ENCODE data around the gene MYH7B. TPM values are rescaled to one million over a fixed set of nuclear protein-coding genes. Genes with fewer than 3 reads are reported as not detected.

The MYH7B gene
- total RNA-seq, 1 experiment from 2014 or later: 1.0 TPM

DNA sequence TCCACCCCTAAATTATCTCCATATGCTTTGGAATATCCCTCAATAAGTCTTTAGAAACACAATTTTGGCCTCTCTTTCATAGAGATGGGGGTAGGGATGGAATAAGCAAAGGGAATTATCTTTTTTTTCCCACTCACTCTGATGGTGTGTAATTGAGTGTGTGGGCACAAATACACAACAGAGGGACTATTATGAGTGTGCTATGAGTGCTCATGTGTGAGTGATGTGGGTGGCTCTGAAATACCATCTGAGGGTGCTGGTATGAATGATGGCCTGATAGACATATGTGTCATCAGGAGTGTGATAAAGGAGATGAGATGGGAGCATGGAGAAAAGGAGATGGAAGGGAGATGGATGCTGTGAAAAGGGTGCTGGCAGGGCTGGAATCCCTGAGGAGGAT, 35.6 kb upstream of the MYH7B start:
- BruUV-seq (replicated peaks): no TSS peak

DNA sequence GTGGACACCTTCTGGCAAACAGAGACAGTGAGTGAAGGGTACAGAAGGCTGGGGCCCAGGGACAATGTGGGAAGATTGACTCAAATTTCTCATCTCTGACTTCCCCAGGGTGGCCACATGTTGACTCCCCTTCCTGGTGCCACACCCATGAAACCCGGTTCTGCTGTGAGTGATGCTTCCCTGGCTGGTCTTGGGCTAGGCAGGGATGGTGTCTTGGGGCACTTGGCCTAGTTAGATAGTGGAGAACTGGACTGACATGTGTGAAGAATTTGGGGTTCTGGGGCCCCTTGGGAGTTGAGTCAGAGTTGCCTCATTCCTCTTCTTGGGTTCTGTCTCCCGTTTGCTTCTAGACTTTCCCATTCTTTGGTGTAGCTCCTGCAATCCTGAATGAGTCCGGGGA, 34.2 kb upstream of the MYH7B start:
- no peaks in the 10 kb centered on the region for H3K9me2 ChIP-seq (ENCODE audit: insufficient read depth)
- BruUV-seq (replicated peaks): no TSS peak
- H4K20me1 ChIP-seq (ENCODE audit: insufficient read depth): no peaks in the 10 kb centered on the region
- H3K36me3 ChIP-seq (ENCODE audit: low read depth): peaks cover 79% of the 10 kb centered on the region
- H3K4me3 ChIP-seq: no peak overlapping the region
- CTCF ChIA-PET: no interaction called here
- no peaks in the 10 kb centered on the region for H3K27me3 ChIP-seq (ENCODE audit: insufficient read depth, low read depth)
- H3K4me1 ChIP-seq (replicated peaks; ENCODE audit: insufficient read depth): peaks cover 72% of the 10 kb centered on the region
- POLR2A ChIA-PET (ENCODE audit: unreplicated experiment): no interaction called here
- 0 out of 2 replicates have a peak, but pooled peaks cover 4% of the 10 kb centered on the region for H3K79me2 ChIP-seq (ENCODE audit: low read depth)
- H3K9me3 ChIP-seq (ENCODE audit: insufficient read depth, low read depth): 0 out of 2 replicates have a peak, but pooled peaks cover 4% of the 10 kb centered on the region
- H3F3A ChIP-seq (ENCODE audit: insufficient read depth, low read depth): peaks cover 61% of the 10 kb centered on the region
- peak in 1 of 2 experiments; percentile 42 for DNase-seq
- peak overlapping the region; percentile 64 for H3K4me2 ChIP-seq
- TF ChIP-seq, protein P1, sequence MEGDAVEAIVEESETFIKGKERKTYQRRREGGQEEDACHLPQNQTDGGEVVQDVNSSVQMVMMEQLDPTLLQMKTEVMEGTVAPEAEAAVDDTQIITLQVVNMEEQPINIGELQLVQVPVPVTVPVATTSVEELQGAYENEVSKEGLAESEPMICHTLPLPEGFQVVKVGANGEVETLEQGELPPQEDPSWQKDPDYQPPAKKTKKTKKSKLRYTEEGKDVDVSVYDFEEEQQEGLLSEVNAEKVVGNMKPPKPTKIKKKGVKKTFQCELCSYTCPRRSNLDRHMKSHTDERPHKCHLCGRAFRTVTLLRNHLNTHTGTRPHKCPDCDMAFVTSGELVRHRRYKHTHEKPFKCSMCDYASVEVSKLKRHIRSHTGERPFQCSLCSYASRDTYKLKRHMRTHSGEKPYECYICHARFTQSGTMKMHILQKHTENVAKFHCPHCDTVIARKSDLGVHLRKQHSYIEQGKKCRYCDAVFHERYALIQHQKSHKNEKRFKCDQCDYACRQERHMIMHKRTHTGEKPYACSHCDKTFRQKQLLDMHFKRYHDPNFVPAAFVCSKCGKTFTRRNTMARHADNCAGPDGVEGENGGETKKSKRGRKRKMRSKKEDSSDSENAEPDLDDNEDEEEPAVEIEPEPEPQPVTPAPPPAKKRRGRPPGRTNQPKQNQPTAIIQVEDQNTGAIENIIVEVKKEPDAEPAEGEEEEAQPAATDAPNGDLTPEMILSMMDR (conservative IDR thresholded peaks at IDR 0.05): no peak
- no peak for TF ChIP-seq EZH2 (IDR thresholded peaks at IDR 0.05; ENCODE audit: low read depth)
- intact Hi-C loops (cut with micrococcal nuclease; ENCODE audit: unreplicated experiment): no loop called here
- peak overlapping the region; percentile 89 for H3K27ac ChIP-seq
- H2AFZ ChIP-seq: no peak overlapping the region

More for the DNA sequence above, 35.6 kb upstream of the MYH7B start:
- ChIA-PET CTCF (no interaction called here), POLR2A (ENCODE audit: unreplicated experiment) (no interaction called here)
- Histone ChIP-seq H3K27me3 (ENCODE audit: insufficient read depth, low read depth) (no peaks in the 10 kb centered on the region), H3K9me2 (ENCODE audit: insufficient read depth) (no peaks in the 10 kb centered on the region), H3K79me2 (ENCODE audit: low read depth) (0 out of 2 replicates have a peak, but pooled peaks cover 4% of the 10 kb centered on the region), H2AFZ (no peak overlapping the region), H3K27ac (no peak overlapping the region; the same call in 1 of the 2 replicates), H3K4me1 (replicated peaks; ENCODE audit: insufficient read depth) (peaks cover 70% of the 10 kb centered on the region), H3K36me3 (ENCODE audit: low read depth) (peaks cover 73% of the 10 kb centered on the region), H3K9me3 (ENCODE audit: insufficient read depth, low read depth) (0 out of 2 replicates have a peak, but pooled peaks cover 4% of the 10 kb centered on the region), H4K20me1 (ENCODE audit: insufficient read depth) (no peaks in the 10 kb centered on the region), H3F3A (ENCODE audit: insufficient read depth, low read depth) (peaks cover 73% of the 10 kb centered on the region), H3K4me2 (no peak overlapping the region), H3K4me3 (no peak overlapping the region)
- DNase-seq: no peak
- intact Hi-C loops (cut with micrococcal nuclease; ENCODE audit: unreplicated experiment): no loop called here
- TF ChIP-seq EZH2 (IDR thresholded peaks at IDR 0.05; ENCODE audit: low read depth): no peak
- TF ChIP-seq, protein P1 (conservative IDR thresholded peaks at IDR 0.05): no peak

DNA sequence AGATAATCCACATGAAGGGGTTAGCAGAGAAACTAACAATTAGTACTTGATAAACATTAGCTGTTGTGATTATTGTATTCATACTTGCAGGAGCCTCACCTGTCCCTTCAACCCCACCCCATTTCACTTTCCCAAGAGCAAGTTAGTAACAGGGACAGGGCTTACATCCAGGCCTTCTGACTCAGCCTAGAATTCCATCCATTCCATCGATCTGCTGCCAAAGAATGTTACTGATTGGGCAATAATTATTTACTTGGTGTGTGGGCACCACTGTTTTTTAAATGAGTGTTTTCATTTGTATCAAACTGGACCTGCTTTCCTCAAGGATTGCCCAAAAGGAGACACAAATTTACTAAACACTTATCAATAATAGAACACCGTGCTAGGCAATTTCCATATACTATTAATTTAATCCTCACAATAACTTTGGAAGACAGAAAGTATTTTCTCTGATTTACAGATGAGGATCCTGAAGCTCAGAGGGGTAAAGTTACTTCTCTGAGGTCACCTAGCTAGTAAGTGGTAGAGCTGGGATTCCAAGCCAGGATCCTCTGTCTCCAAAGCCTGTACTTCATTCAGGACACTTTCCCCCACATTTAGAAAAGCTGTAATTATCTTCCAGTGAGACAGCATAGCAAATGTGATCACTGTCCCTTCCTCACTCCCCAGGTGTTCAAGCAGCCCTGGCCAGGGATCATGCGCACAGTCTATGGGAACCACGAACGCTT, 32.9 kb upstream of the MYH7B start:
- POLR2A ChIA-PET (ENCODE audit: unreplicated experiment): interaction anchor here (0.6 to 1.0 kb wide), 2 partner anchors 15 to 208 kb away, joined by 3 to 4 read pairs; no protein-coding TSS in a partner anchor
- Histone ChIP-seq H2AFZ (no peak overlapping the region), H3K4me1 (replicated peaks; ENCODE audit: insufficient read depth) (peaks cover 76% of the 10 kb centered on the region), H3K4me2 (peak overlapping the region; percentile 64), H3K9me2 (ENCODE audit: insufficient read depth) (no peaks in the 10 kb centered on the region), H4K20me1 (ENCODE audit: insufficient read depth) (no peaks in the 10 kb centered on the region), H3K36me3 (ENCODE audit: low read depth) (peaks cover 82% of the 10 kb centered on the region), H3K9me3 (ENCODE audit: insufficient read depth, low read depth) (0 out of 2 replicates have a peak, but pooled peaks cover 4% of the 10 kb centered on the region), H3K4me3 (peak overlapping the region; percentile 19; the same call in 1 of the 2 replicates), H3K79me2 (ENCODE audit: low read depth) (0 out of 2 replicates have a peak, but pooled peaks cover 4% of the 10 kb centered on the region), H3K27ac (peak overlapping the region; percentile 89), H3F3A (ENCODE audit: insufficient read depth, low read depth) (peaks cover 65% of the 10 kb centered on the region), H3K27me3 (ENCODE audit: insufficient read depth, low read depth) (no peaks in the 10 kb centered on the region)
- no TSS peak for BruUV-seq (replicated peaks)
- intact Hi-C loops (cut with micrococcal nuclease; ENCODE audit: unreplicated experiment): loop anchor here (1.0 to 2.0 kb wide), 2 partner anchors 16 to 47 kb away; partner anchors contain the start of gene ACSS2
- CTCF ChIA-PET: no interaction called here
- DNase-seq: peak; percentile 65 to 96
- TF ChIP-seq, protein P1 (conservative IDR thresholded peaks at IDR 0.05): no peak
- TF ChIP-seq EZH2 (IDR thresholded peaks at IDR 0.05; ENCODE audit: low read depth): no peak
